GM12892 (cell line): ENCODE results near the gene ITLN1.
"Not testable (repeated sequence)": the region's sequence is repeated elsewhere in the genome, so short reads cannot be mapped to it uniquely, and the experiment has no call there.

Experiments used
- DNase-seq: peaks from one replicate; pipeline ENCODE4 v3.0.0; 2011; ENCODE audit not compliant: insufficient read length
- FAIRE-seq: peaks from 2 replicates; lab custom pipeline; 2011; peaks lifted over from hg19 to GRCh38; lab: Jason Lieb, UNC
- POLR2A ChIP-seq: IDR thresholded peaks from 2 replicates; pipeline ENCODE4 v1.6.1; 2011; ENCODE audit warnings: low read depth, low read length, control low read depth
- POLR2AphosphoS5 ChIP-seq: IDR thresholded peaks from 2 replicates; pipeline ENCODE4 v1.6.1; 2011; ENCODE audit warnings: low read depth, low read length, control low read depth
- TAF1 ChIP-seq: IDR thresholded peaks from 2 replicates; pipeline ENCODE4 v1.6.1; 2011; ENCODE audit warnings: low read depth, mild to moderate bottlenecking, control low read depth, low read length, borderline replicate concordance

The ITLN1 gene

GRCh38 chr1:160876311-160876710 is 8.7 kb downstream of the ITLN1 start:
- DNase-seq: no peak
- no peak for TF ChIP-seq POLR2A
- no peak for TF ChIP-seq POLR2AphosphoS5
- TF ChIP-seq TAF1: no peak
- FAIRE-seq: no peak

GRCh38 chr1:160875591-160875990 is 9.4 kb downstream of the ITLN1 start:
- DNase-seq, FAIRE-seq: not testable (repeated sequence)

- no peak for FAIRE-seq
Measured at GRCh38 chr1:160874935-160875334, 10.0 kb downstream of the ITLN1 start.

GRCh38 chr1:160868141-160868540 is 16.8 kb downstream of the ITLN1 start:
- TF ChIP-seq POLR2A: no peak
- no peak for TF ChIP-seq POLR2AphosphoS5
- TF ChIP-seq TAF1: no peak
- DNase-seq (no peak), FAIRE-seq (peak; percentile 48)

More at GRCh38 chr1:160874935-160875334, 10.0 kb downstream of the ITLN1 start:
- no peak for TF ChIP-seq POLR2AphosphoS5
- no peak for TF ChIP-seq POLR2A
- TF ChIP-seq TAF1: no peak
- no peak for DNase-seq

- not testable (repeated sequence) for FAIRE-seq
Measured at GRCh38 chr1:160867651-160868050, 17.3 kb downstream of the ITLN1 start.

GRCh38 chr1:160866695-160867260 is 18.2 kb downstream of the ITLN1 start:
- FAIRE-seq (no peak), DNase-seq (no peak)
- TF ChIP-seq POLR2A (no peak), TAF1 (no peak), POLR2AphosphoS5 (no peak)

More at GRCh38 chr1:160867651-160868050, 17.3 kb downstream of the ITLN1 start:
- DNase-seq: not testable (repeated sequence)

- no peak for FAIRE-seq
- TF ChIP-seq POLR2AphosphoS5 (no peak), TAF1 (no peak)
Measured at GRCh38 chr1:160866001-160866694, 18.8 kb downstream of the ITLN1 start.

GRCh38 chr1:160865337-160865736 is 19.6 kb downstream of the ITLN1 start:
- no peak for TF ChIP-seq POLR2A
- no peak for TF ChIP-seq TAF1
- TF ChIP-seq POLR2AphosphoS5: no peak
- DNase-seq: no peak
- FAIRE-seq: no peak

More at GRCh38 chr1:160866001-160866694, 18.8 kb downstream of the ITLN1 start:
- no peak for DNase-seq

GRCh38 chr1:160864173-160864572 is 20.8 kb downstream of the ITLN1 start:
- TF ChIP-seq TAF1 (no peak), POLR2AphosphoS5 (no peak), POLR2A (no peak)
- FAIRE-seq (peak; percentile 54), DNase-seq (no peak)

GRCh38 chr1:160863774-160864131 is 21.2 kb downstream of the ITLN1 start:
- FAIRE-seq: no peak
- TF ChIP-seq POLR2AphosphoS5: no peak
- TF ChIP-seq POLR2A: no peak
- no peak for TF ChIP-seq TAF1
- no peak for DNase-seq

- DNase-seq (no peak), FAIRE-seq (no peak)
- no peak for TF ChIP-seq TAF1
- no peak for TF ChIP-seq POLR2A
- TF ChIP-seq POLR2AphosphoS5: no peak
Measured at GRCh38 chr1:160863061-160863773, 21.8 kb downstream of the ITLN1 start.

GRCh38 chr1:160862203-160863060 is 22.5 kb downstream of the ITLN1 start, which contains the start of gene CD244:
Gene CD244 (minus strand): TSS chr1:160862887. CDS start chr1:160862677, 210 bp downstream.
- TF ChIP-seq POLR2AphosphoS5 (no peak), POLR2A (no peak)
- DNase-seq (no peak), FAIRE-seq (peak; percentile 82)
